Skeletal muscle satellite cell (primary cell): ENCODE results near the gene BET1L.
"Not testable (repeated sequence)": the region's sequence is repeated elsewhere in the genome, so short reads cannot be mapped to it uniquely, and the experiment has no call there.

Experiments used
- H3K27me3 ChIP-seq: 2 replicates; pipeline ENCODE4 v1.7.0; 2013; ENCODE audit warnings: low read length; ENCODE audit not compliant: control insufficient read depth, insufficient read depth
- H3K36me3 ChIP-seq: 2 replicates; pipeline ENCODE4 v1.7.0; 2013; ENCODE audit warnings: mild to moderate bottlenecking, control low read depth, low read length; ENCODE audit not compliant: insufficient read depth
- H3K4me1 ChIP-seq: 2 replicates; pipeline ENCODE4 v1.7.0; 2013; ENCODE audit warnings: low read length; ENCODE audit not compliant: control insufficient read depth, insufficient read depth
- H3K4me2 ChIP-seq: 2 replicates; pipeline ENCODE4 v1.7.0; 2013; ENCODE audit warnings: mild to moderate bottlenecking, low read length
- H3K4me3 ChIP-seq: 2 replicates; pipeline ENCODE4 v1.7.0; 2013; ENCODE audit warnings: low read length
- H3K9ac ChIP-seq: 2 replicates; pipeline ENCODE4 v1.7.0; 2013; ENCODE audit warnings: mild to moderate bottlenecking, low read depth, low read length, moderate library complexity
- H3K9me3 ChIP-seq: replicated peaks from 2 replicates; pipeline ENCODE4 v1.7.0; 2013; ENCODE audit warnings: mild to moderate bottlenecking, control low read depth, low read length

Gene BET1L

DNA sequence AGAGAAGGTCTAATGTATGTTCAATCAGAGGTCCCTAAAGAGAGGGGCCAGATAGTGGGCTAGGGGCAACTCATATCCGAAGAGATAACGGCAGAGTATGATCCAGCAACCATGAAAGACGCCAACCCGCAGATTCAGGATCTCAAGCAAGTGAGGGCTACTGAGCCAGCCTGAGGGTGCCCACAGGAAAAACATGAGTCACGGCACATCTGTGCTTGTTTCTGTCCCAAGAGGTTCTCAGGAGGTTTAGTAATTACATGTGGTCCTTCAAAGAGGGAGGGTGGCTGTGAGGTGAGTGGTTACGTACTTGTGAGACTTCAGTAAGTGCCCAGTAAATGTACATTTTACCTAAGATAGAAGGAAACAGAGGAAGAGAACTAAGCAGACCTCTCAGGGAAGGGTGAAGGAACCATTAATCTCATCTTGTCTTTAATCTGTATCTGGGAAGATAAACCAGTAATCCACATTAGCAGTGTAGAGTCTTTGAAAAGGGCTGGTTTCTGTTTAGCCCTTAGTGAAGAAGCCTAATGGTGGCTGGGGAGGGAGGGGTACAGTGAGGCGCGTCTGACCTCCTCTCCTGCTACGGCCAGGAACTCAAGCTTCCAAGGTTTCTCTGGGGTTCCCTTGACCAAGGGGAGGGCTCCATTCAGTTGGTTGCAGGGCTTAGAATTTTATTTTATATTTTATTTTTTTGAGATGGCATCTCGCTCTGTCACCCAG, 18.7 kb upstream of the BET1L start:
- Histone ChIP-seq H3K36me3 (no peaks in the 10 kb centered on the region), H3K4me1 (peaks cover 7% of the 10 kb centered on the region), H3K9me3 (no peaks in the 10 kb centered on the region), H3K4me3 (no peak overlapping the region), H3K9ac (no peak overlapping the region), H3K4me2 (no peak overlapping the region), H3K27me3 (no peaks in the 10 kb centered on the region)

DNA sequence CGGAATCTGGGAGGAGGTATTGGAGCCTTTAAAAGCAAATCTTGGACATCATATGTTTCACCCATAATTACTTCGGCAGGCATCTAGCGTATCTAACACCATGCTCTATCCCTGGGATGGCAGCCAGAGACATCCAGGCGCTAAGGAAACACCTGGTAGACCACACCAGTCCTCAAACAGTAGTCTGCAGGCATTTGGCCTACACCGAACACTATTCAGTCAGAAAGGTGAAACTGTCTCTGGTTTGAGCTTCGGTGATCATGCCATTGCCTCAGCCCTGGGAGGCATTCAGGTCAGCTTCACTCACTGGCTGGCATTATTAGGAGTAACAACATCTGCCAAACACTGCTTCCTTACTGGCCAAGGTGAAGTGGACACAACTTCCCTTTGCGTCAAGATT, 17.2 kb upstream of the BET1L start:
- peaks cover 7% of the 10 kb centered on the region for H3K4me1 ChIP-seq
- H3K9ac ChIP-seq, result no peak overlapping the region
- H3K4me3 ChIP-seq, result no peak overlapping the region
- no peaks in the 10 kb centered on the region for H3K36me3 ChIP-seq
- no peak overlapping the region for H3K4me2 ChIP-seq
- no peaks in the 10 kb centered on the region for H3K9me3 ChIP-seq
- H3K27me3 ChIP-seq, result no peaks in the 10 kb centered on the region

DNA sequence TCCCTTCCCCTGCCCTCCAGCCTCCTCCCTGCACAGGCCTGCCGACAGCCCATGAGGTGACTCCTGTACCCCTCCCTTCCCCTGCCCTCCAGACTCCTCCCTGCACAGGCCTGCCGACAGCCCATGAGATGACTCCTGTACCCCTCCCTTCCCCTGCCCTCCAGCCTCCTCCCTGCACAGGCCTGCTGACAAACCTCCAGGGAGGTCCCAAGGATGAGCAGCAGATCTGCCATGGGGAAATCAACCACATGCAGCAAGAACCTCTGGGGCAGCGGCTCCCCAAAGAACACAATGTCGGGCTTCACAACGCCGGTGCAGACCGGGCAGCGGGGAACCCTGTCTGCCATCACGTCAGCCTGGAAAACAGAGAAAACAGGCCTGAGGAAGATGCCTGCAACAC, 16.7 kb upstream of the BET1L start:
- Histone ChIP-seq H3K4me1 (peaks cover 7% of the 10 kb centered on the region), H3K9ac (no peak overlapping the region), H3K4me2 (no peak overlapping the region), H3K9me3 (no peaks in the 10 kb centered on the region), H3K4me3 (no peak overlapping the region), H3K27me3 (no peaks in the 10 kb centered on the region), H3K36me3 (no peaks in the 10 kb centered on the region)

DNA sequence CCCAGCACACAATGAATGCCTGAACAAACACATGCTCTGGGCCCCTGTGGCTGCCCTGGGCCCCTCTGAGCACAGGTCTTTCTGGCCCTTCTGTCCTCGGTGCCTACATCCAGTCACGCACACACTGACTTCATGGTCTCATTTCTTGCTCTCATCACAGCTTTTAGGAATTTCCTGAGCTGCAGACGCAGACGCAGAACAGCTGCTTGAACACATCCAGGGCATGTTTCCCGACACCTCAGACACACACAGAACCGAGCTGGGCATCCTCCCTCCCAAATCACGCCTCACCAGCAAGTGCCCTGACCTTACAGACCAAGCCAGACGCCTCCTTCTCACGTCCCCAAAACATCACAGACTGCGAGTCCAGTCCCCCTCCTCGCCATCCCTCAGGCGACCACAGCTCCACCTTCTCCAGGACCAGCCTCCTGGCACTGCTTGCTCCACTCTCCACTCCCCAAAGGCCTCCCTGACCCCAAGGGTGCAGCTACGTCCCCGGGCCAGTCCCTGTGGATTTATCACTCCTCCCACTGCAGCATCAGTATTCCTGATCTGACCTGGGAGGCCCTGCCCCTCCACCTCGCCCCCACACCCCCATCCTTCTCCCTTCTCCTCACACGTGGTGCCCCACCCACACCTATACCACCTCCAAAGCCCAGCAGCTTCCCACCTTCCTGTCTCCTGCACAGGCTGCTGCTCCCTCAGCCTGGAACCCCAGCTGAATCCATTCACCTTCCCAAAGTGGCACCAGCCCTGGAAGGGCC, 16.0 kb upstream of the BET1L start:
- Histone ChIP-seq H3K9me3 (no peaks in the 10 kb centered on the region), H3K4me3 (no peak overlapping the region), H3K36me3 (no peaks in the 10 kb centered on the region), H3K27me3 (no peaks in the 10 kb centered on the region), H3K4me2 (no peak overlapping the region), H3K9ac (no peak overlapping the region), H3K4me1 (peaks cover 7% of the 10 kb centered on the region)

DNA sequence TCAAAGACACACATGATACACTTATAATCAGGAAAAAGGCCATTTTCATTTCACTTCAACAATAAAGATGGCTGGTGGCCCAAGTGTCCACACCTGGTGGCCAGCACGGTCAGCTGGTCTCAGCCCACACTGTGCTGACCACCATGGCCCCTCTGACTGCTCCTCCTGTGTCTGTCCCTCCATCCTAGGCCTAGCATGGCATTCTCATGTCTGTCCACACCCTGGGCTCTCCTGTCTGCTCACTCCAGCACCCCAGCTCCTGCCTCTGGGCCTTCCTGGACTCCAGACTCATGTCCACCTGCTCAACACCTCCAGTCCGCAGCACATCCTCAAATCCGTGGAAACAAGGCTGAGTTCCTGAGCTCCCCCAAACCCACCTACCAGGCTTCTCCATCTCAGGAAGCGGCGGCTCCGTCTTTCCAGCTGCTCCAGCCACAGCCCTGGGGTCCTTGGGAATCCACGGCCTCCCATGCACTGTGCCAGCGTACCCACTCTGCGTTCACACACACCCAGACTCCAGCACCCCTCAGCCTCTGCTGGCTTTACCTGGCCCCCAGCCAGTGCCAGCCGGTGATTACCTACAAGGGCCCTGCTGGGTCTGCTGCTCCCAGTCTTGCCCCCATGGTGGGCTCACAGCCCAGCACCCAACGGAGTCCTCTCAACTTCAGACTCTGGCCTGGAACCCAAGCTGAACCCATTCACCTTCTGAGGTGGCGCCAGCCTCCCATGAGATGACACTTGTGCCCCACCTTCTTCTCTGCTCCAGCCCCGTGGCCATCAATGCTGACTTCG, 15.0 kb upstream of the BET1L start:
- H3K27me3 ChIP-seq, result no peaks in the 10 kb centered on the region
- no peaks in the 10 kb centered on the region for H3K36me3 ChIP-seq
- H3K9ac ChIP-seq, result no peak overlapping the region
- H3K4me1 ChIP-seq, result peaks cover 7% of the 10 kb centered on the region
- H3K9me3 ChIP-seq, result no peaks in the 10 kb centered on the region
- no peak overlapping the region for H3K4me2 ChIP-seq
- no peak overlapping the region for H3K4me3 ChIP-seq

DNA sequence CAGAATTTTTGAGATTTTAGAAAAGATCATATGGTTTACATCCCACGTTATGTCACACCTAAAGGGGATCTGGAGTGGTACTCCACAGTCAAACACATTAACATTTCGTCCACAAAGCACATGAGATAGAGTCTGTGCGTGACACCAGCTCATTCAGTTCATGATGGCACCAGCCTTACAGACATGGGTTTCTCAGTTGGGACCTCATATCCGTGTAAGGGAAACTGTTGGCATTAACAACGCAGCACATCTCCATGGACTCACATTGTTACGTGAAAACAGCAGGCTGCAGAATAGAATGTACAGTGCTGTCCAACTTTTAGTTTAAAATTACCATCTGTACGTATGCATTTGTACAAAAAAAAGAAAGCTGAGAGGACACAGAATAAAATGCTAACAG, 14.3 kb upstream of the BET1L start:
- Histone ChIP-seq H3K4me1 (peaks cover 7% of the 10 kb centered on the region), H3K4me2 (no peak overlapping the region), H3K27me3 (no peaks in the 10 kb centered on the region)

DNA sequence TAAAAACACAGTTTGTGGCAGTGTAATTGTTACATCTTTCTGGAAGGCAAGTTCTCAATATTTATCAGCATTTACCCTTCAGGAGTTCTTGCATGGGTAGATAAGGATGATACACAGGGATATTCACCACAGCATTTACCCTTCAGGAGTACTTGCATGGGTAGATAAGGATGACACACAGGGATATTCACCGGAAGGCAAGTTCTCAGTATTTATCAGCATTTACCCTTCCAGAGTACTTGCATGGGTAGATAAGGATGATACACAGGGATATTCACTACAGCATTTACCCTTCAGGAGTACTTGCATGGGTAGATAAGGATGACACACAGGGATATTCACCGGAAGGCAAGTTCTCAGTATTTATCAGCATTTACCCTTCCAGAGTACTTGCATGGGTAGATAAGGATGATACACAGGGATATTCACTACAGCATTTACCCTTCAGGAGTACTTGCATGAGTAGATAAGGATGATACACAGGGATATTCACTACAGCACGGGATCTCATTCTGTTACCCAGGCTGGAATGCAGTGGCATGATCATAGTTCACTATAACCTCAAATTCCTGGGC, 13.5 kb upstream of the BET1L start:
- H3K4me2 ChIP-seq, H3K4me1 ChIP-seq, H3K27me3 ChIP-seq, H3K4me3 ChIP-seq, H3K9me3 ChIP-seq, H3K9ac ChIP-seq, H3K36me3 ChIP-seq: not testable (repeated sequence)

More for the DNA sequence above, 14.3 kb upstream of the BET1L start:
- Histone ChIP-seq H3K4me3 (no peak overlapping the region), H3K9me3 (no peaks in the 10 kb centered on the region), H3K9ac (no peak overlapping the region), H3K36me3 (no peaks in the 10 kb centered on the region)

DNA sequence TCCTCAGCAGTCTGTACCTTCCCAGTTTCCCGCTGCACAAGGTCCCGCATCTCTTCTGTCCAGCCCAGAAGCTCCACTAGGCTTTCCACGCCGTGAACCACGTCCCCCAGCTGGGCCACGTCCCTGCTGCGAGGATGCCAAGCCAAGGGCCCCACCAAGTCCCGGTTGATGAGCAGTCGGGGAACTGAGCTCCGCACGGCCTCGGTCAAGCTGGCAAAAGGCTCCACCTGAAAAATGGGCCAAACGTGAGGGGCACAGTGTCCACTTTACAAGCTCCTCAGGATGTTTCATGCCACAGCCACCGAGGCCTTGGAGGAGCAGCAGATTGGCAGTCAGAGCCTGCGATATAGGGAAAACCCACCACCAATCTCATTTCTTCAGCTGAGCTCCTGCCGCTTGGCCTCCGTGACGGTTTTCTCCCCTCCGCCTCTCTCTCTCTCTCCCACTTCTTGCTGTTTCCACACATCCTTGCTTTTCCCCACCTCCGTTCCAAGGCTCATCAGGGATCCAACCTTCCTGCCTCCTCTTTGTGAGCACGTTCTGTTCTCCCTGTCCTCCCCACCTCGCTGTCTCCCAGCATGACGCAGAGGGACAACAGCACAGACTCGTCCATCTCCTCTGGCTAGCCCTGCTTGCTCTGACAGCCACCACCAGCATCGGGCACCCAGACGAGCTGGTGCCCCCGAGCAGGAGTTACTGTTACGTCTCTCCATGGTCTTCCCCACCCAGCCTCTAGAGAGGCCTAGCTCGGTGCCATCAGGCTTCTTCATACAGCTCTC, 11.8 kb upstream of the BET1L start:
- Histone ChIP-seq H3K4me3 (no peak overlapping the region), H3K9ac (no peak overlapping the region), H3K4me2 (no peak overlapping the region)

DNA sequence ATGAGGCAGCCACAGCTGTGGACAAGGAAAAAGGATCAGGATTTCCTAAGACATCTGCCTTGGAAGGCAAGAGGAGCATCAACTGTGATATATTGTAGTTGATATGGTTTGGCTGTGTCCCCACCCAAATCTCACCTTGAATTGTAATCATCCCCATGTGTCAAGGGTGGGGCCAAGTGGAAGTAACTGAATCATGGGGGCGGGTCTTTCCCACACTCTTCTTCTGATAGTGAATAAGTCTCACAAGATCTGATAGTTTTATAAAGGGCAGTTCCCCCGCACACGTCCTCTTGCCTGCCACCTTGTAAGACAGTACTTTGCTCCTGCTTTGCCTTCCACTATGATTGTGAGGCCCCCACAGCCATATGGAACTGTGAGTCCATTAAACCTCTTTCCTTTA, 10.5 kb upstream of the BET1L start:
- Histone ChIP-seq H3K9ac (no peak overlapping the region), H3K4me1 (no peaks in the 10 kb centered on the region), H3K4me2 (no peak overlapping the region), H3K36me3 (peaks cover 28% of the 10 kb centered on the region), H3K9me3 (no peaks in the 10 kb centered on the region), H3K4me3 (no peak overlapping the region), H3K27me3 (no peaks in the 10 kb centered on the region)

More for the DNA sequence above, 11.8 kb upstream of the BET1L start:
- Histone ChIP-seq H3K9me3 (no peaks in the 10 kb centered on the region), H3K4me1 (no peaks in the 10 kb centered on the region), H3K27me3 (no peaks in the 10 kb centered on the region), H3K36me3 (peaks cover 15% of the 10 kb centered on the region)

DNA sequence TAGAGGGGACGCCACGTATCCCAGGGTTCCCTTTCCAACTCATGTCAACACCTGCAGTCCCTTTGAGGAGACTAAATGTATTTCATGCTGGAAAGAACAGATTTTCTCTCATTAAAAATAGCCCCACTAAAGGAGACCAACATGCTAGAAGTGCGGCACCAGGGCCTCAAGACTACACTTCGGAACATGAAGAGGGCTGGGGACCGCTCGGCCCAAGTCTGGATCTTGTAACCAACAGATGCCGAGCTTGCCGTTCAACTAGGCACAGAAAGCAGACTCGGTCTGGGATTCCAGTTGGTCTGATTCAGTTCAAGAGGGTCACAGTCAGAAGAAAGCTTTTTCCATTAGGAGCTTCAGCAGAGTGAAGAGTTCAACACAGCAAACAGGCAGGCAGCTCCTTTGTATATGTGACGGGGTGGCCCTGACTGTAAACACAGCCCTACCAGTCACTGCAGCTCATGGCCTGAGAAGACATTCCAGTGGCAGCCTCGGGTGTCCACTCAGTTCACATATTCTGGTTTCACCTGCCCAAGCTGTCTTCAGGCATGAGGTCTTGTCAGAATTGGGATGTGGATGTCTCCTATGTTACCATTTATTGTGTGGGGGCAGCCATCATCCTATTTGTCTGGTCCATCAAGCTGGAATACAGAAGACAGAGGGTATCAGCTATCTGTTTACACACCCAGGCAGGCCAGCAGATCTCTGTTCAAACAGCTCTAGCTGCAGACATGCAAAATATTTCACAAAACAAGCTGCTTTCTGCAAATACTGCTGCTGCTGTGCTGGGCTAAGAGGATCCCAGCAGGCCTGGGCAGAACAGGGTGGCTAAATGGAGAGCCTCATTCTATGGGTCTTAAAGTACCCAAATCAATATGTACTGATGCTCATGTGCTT, 9.1 kb upstream of the BET1L start:
- Histone ChIP-seq H3K4me1 (peaks cover 2% of the 10 kb centered on the region), H3K4me3 (no peak overlapping the region), H3K9me3 (no peaks in the 10 kb centered on the region), H3K27me3 (no peaks in the 10 kb centered on the region), H3K4me2 (no peak overlapping the region), H3K36me3 (peaks cover 42% of the 10 kb centered on the region), H3K9ac (no peak overlapping the region)
